Parathyroid adenoma (tissue), 2 donors: Measurements from ENCODE around the gene SLC35F5.

Source experiments
- H2AFZ ChIP-seq: fragments of 300-600 bp; sonication (generic); one replicate; pipeline ENCODE4 v1.7.0; 2017; ENCODE audit warnings: antibody characterized with exemption, mild to moderate bottlenecking
- H3K27ac ChIP-seq: fragments of 300-600 bp; sonication (generic); one replicate; pipeline ENCODE4 v1.7.0; 2017
- H3K27me3 ChIP-seq: fragments of 300-600 bp; sonication (generic); one replicate; pipeline ENCODE4 v1.7.0; 2017; ENCODE audit warnings: low read length; ENCODE audit not compliant: control insufficient read depth, insufficient read depth
- H3K36me3 ChIP-seq: fragments of 300-600 bp; sonication (generic); one replicate; pipeline ENCODE4 v1.7.0; 2017; ENCODE audit warnings: low read length; ENCODE audit not compliant: control insufficient read depth, insufficient read depth
- H3K4me1 ChIP-seq: fragments of 300-600 bp; sonication (generic); one replicate; pipeline ENCODE4 v1.7.0; 2017; ENCODE audit warnings: control low read depth
- H3K4me2 ChIP-seq: fragments of 300-600 bp; sonication (generic); one replicate; pipeline ENCODE4 v1.7.0; 2017; ENCODE audit warnings: low read length
- H3K4me3 ChIP-seq: fragments of 300-600 bp; sonication (generic); one replicate; pipeline ENCODE4 v1.7.0; 2017; ENCODE audit warnings: low read depth, low read length
- H3K79me2 ChIP-seq: fragments of 300-600 bp; sonication (generic); one replicate; pipeline ENCODE4 v1.7.0; 2017; ENCODE audit warnings: control low read depth
- H3K9ac ChIP-seq: fragments of 300-600 bp; sonication (generic); one replicate; pipeline ENCODE4 v1.7.0; 2017; ENCODE audit warnings: mild to moderate bottlenecking
- H3K9me3 ChIP-seq: fragments of 300-600 bp; sonication (generic); one replicate; pipeline ENCODE4 v1.7.0; 2017; ENCODE audit warnings: low read length; ENCODE audit not compliant: control insufficient read depth
- TF ChIP-seq, protein P1 (sequence below): fragments of 300-600 bp; sonication (generic); IDR thresholded peaks from one replicate; pipeline ENCODE4 v1.7.0; 2017; ENCODE audit warnings: antibody characterized with exemption, mild to moderate bottlenecking
- donor health status: primary hyperparathyroidism.

The SLC35F5 gene

DNA sequence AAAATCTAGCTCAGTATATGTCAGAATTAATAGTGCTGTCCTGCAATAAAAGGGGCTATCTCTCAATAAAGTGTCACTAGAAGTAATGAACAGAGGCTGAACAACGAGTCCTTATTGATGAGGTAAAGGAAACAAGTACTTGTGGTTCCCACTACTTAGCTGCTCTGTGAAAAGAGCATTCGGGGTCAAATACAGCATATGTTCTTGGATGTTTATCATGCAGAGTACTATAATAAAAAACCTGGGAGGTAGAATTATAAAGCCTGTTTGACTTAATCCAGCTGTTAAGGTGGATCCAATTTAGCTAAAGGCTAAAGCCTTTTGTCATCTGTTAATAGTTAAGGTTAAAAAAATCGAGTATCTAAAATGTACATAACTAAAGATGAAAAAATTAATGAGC lies 32.4 kb downstream of the SLC35F5 start:
- H3K36me3 ChIP-seq, result no peaks in the 10 kb centered on the region
- H3K9ac ChIP-seq, result no peak overlapping the region
- no peak overlapping the region for H3K4me2 ChIP-seq
- H3K9me3 ChIP-seq, result no peaks in the 10 kb centered on the region
- TF ChIP-seq, protein P1, sequence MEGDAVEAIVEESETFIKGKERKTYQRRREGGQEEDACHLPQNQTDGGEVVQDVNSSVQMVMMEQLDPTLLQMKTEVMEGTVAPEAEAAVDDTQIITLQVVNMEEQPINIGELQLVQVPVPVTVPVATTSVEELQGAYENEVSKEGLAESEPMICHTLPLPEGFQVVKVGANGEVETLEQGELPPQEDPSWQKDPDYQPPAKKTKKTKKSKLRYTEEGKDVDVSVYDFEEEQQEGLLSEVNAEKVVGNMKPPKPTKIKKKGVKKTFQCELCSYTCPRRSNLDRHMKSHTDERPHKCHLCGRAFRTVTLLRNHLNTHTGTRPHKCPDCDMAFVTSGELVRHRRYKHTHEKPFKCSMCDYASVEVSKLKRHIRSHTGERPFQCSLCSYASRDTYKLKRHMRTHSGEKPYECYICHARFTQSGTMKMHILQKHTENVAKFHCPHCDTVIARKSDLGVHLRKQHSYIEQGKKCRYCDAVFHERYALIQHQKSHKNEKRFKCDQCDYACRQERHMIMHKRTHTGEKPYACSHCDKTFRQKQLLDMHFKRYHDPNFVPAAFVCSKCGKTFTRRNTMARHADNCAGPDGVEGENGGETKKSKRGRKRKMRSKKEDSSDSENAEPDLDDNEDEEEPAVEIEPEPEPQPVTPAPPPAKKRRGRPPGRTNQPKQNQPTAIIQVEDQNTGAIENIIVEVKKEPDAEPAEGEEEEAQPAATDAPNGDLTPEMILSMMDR, result no peak
- H3K4me3 ChIP-seq, result no peak overlapping the region
- H3K27me3 ChIP-seq, result no peaks in the 10 kb centered on the region
- no peak overlapping the region for H2AFZ ChIP-seq
- H3K27ac ChIP-seq, result no peak overlapping the region
- H3K79me2 ChIP-seq, result no peaks in the 10 kb centered on the region
- no peaks in the 10 kb centered on the region for H3K4me1 ChIP-seq

DNA sequence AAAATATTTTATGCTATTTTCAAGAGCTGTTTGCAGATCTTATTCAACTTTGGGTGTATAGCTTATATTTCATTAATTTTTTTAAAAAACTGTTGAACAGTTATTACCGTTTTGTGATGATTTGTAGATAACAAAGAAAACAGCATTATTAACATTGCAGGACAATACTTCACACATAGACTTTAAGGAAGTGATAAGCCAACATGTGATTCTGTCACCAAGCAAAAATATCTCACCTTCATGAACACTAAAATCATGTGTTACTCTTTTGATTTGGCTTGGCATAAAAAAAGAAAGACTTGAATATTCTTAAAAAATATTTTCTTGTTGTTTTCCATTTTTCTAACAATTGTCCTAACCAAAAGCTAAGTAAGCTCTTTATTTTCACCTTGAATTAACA lies 33.0 kb downstream of the SLC35F5 start:
- Histone ChIP-seq H3K27ac (no peak overlapping the region), H3K36me3 (no peaks in the 10 kb centered on the region)

GRCh38 chr2:113720167-113720566 lies 36.3 kb downstream of the SLC35F5 start:
- Histone ChIP-seq H3K36me3 (no peaks in the 10 kb centered on the region), H3K4me2 (no peak overlapping the region), H3K9me3 (no peaks in the 10 kb centered on the region), H3K4me1 (no peaks in the 10 kb centered on the region), H2AFZ (no peak overlapping the region), H3K27me3 (no peaks in the 10 kb centered on the region), H3K27ac (no peak overlapping the region), H3K4me3 (no peak overlapping the region), H3K79me2 (no peaks in the 10 kb centered on the region), H3K9ac (no peak overlapping the region)
- TF ChIP-seq, protein P1, result peak; percentile 26

More for the DNA sequence above, 33.0 kb downstream of the SLC35F5 start:
- Histone ChIP-seq H3K4me2 (no peak overlapping the region), H3K27me3 (no peaks in the 10 kb centered on the region), H3K9me3 (no peaks in the 10 kb centered on the region), H3K4me1 (no peaks in the 10 kb centered on the region), H3K79me2 (no peaks in the 10 kb centered on the region), H2AFZ (no peak overlapping the region), H3K9ac (no peak overlapping the region), H3K4me3 (no peak overlapping the region)
- TF ChIP-seq, protein P1, result no peak

GRCh38 chr2:113716291-113716690 lies 40.2 kb downstream of the SLC35F5 start:
- TF ChIP-seq, protein P1, result no peak
- no peaks in the 10 kb centered on the region for H3K9me3 ChIP-seq
- no peak overlapping the region for H3K4me2 ChIP-seq
- no peak overlapping the region for H2AFZ ChIP-seq
- no peak overlapping the region for H3K4me3 ChIP-seq
- H3K9ac ChIP-seq, result no peak overlapping the region
- H3K27ac ChIP-seq, result no peak overlapping the region
- H3K79me2 ChIP-seq, result no peaks in the 10 kb centered on the region
- no peaks in the 10 kb centered on the region for H3K4me1 ChIP-seq
- H3K36me3 ChIP-seq, result no peaks in the 10 kb centered on the region
- H3K27me3 ChIP-seq, result no peaks in the 10 kb centered on the region

GRCh38 chr2:113712941-113713340 lies 43.5 kb downstream of the SLC35F5 start:
- no peak overlapping the region for H3K27ac ChIP-seq
- no peak overlapping the region for H3K4me3 ChIP-seq
- TF ChIP-seq, protein P1, result no peak
- H3K9ac ChIP-seq, result no peak overlapping the region
- H3K36me3 ChIP-seq, result no peaks in the 10 kb centered on the region
- no peak overlapping the region for H2AFZ ChIP-seq
- no peaks in the 10 kb centered on the region for H3K9me3 ChIP-seq
- H3K27me3 ChIP-seq, result no peaks in the 10 kb centered on the region
- no peaks in the 10 kb centered on the region for H3K4me1 ChIP-seq
- no peaks in the 10 kb centered on the region for H3K79me2 ChIP-seq
- H3K4me2 ChIP-seq, result no peak overlapping the region
